HCT116 (cell line): ENCODE data around the gene PDSS2. TPM values are rescaled to one million over a fixed set of nuclear protein-coding genes. Genes with fewer than 3 reads are reported as not detected.

ENCODE experiments used
- ATAC-seq: fragments of 200-7000 bp; cut with Tn5 transposase; 2 replicates; pipeline ENCODE4 v1.9.1; 2020; ENCODE audit warnings: mild to moderate bottlenecking, moderate library complexity
- BruUV-seq: library from RNA; stranded (reverse); fragments of 400-500 nt; replicated peaks from 2 replicates; lab custom pipeline; 2021; lab: Mats Ljungman, UMichigan
- CTCF ChIA-PET: fragments of 300-600 bp; sonication (Branson Sonifier 250); formaldehyde crosslinking; loops from one replicate; lab custom pipeline; 2021; ENCODE audit warnings: antibody characterized with exemption; lab: Charles Lee
- POLR2A ChIA-PET: fragments of 300-600, 350-600 bp; sonication (Branson Sonifier 250); formaldehyde crosslinking; loops from one replicate; lab custom pipeline; 2021; ENCODE audit warnings: antibody characterized with exemption; lab: Charles Lee
- RAD21 ChIA-PET, 2 experiments: fragments of 300-600 bp; sonication (Branson Sonifier 250); formaldehyde crosslinking; loops; one replicate each; lab custom pipeline; 2023; ENCODE audit warnings: low total read pairs in 2 of 2; ENCODE audit not compliant: uncharacterized antibody in 2 of 2, unreplicated experiment in 2 of 2, low non-redundant PET in 1 of 2; lab: Charles Lee
- DNase-seq: peaks from one replicate; pipeline ENCODE4 v3.0.0-alpha.2; 2010; ENCODE audit warnings: low read depth, low spot score
- H2AFZ ChIP-seq: fragments of 200-600 bp; shearing (Covaris generic), sonication (generic); 2 replicates; pipeline ENCODE4 v1.6.1; 2017; ENCODE audit warnings: low read depth, mixed run types, mixed read lengths, antibody characterized with exemption, low read length; ENCODE audit not compliant: poor library complexity, severe bottlenecking
- H3K27ac ChIP-seq: 2 replicates; pipeline ENCODE4 v1.5.1; 2012; ENCODE audit warnings: low read depth, low read length
- H3K27me3 ChIP-seq: fragments of 200-600 bp; sonication (generic); 2 replicates; pipeline ENCODE4 v1.6.1; 2016; ENCODE audit warnings: mixed run types, low read length, mixed read lengths; ENCODE audit not compliant: insufficient read depth
- H3K36me3 ChIP-seq, 2 experiments: fragments of 200-500 bp in 1 of 2; fragments of 200-600 bp in 1 of 2; sonication (Bioruptor generic) in 1 of 2; sonication (generic) in 1 of 2; 2 replicates each; pipeline versions ENCODE4 v1.5.1 to v1.6.1; 2014 to 2016; ENCODE audit warnings: low read length in 2 of 2, inconsistent platforms in 1 of 2, mixed read lengths in 1 of 2, mixed run types in 1 of 2; ENCODE audit not compliant: insufficient read depth in 2 of 2, control insufficient read depth in 1 of 2
- H3K4me1 ChIP-seq, 2 experiments: fragments of 200-600 bp in 1 of 2; sonication (generic) in 1 of 2; 2 replicates each; pipeline versions ENCODE4 v1.5.1 to v1.6.1; 2012 to 2017; ENCODE audit warnings: low read length in 2 of 2, inconsistent platforms in 1 of 2, mild to moderate bottlenecking in 1 of 2, mixed read lengths in 1 of 2, mixed run types in 1 of 2, moderate library complexity in 1 of 2; ENCODE audit not compliant: insufficient read depth in 2 of 2, control insufficient read depth in 1 of 2
- H3K4me2 ChIP-seq: fragments of 200-600 bp; sonication (generic); 2 replicates; pipeline ENCODE4 v1.6.1; 2017; ENCODE audit warnings: mixed run types, low read length, mixed read lengths
- H3K4me3 ChIP-seq, 2 experiments: fragments of 200-600 bp in 1 of 2; sonication (generic) in 1 of 2; replicated peaks in 1 of 2; 2 replicates each; pipeline ENCODE4 v1.5.1; 2011 to 2016; ENCODE audit warnings: low read length in 2 of 2, control low read depth in 1 of 2, low read depth in 1 of 2, mild to moderate bottlenecking in 1 of 2, mixed read lengths in 1 of 2, mixed run types in 1 of 2
- H3K79me2 ChIP-seq: fragments of 200-600 bp; sonication (generic); 2 replicates; pipeline ENCODE4 v1.6.1; 2017; ENCODE audit warnings: mild to moderate bottlenecking, mixed run types, low read length, moderate library complexity, mixed read lengths; ENCODE audit not compliant: insufficient read depth
- H3K9ac ChIP-seq: fragments of 200-600 bp; sonication (generic); 2 replicates; pipeline ENCODE4 v1.6.1; 2016; ENCODE audit warnings: low read length, mixed read lengths
- H3K9me2 ChIP-seq: fragments of 200-600 bp; sonication (generic), shearing (Covaris generic); 2 replicates; pipeline ENCODE4 v1.6.1; 2017; ENCODE audit warnings: mixed run types, mild to moderate bottlenecking, moderate library complexity; ENCODE audit not compliant: insufficient read depth
- H3K9me3 ChIP-seq, 2 experiments: fragments of 200-500 bp in 1 of 2; fragments of 200-600 bp in 1 of 2; sonication (Bioruptor generic) in 1 of 2; sonication (generic) in 1 of 2; 2 replicates each; pipeline ENCODE4 v1.6.1; 2014 to 2017; ENCODE audit warnings: low read length in 2 of 2, mixed read lengths in 2 of 2, inconsistent platforms in 1 of 2, low read depth in 1 of 2, mild to moderate bottlenecking in 1 of 2, mixed run types in 1 of 2, moderate library complexity in 1 of 2; ENCODE audit not compliant: control insufficient read depth in 1 of 2, insufficient read depth in 1 of 2
- H4K20me1 ChIP-seq: fragments of 200-600 bp; sonication (generic), shearing (Covaris generic); 2 replicates; pipeline ENCODE4 v1.6.1; 2017; ENCODE audit warnings: mixed run types, mild to moderate bottlenecking, moderate library complexity; ENCODE audit not compliant: insufficient read depth
- ATF3 ChIP-seq: IDR thresholded peaks from 2 replicates; pipeline ENCODE4 v1.6.1; 2012
- CEBPB ChIP-seq: IDR thresholded peaks from 2 replicates; pipeline ENCODE4 v1.6.1; 2012; ENCODE audit warnings: low read depth
- EGR1 ChIP-seq: IDR thresholded peaks from 2 replicates; pipeline ENCODE4 v1.6.1; 2012; ENCODE audit warnings: low read depth
- EZH2 ChIP-seq: fragments of 200-600 bp; sonication (generic); IDR thresholded peaks from 2 replicates; pipeline ENCODE4 v1.6.1; 2017; ENCODE audit warnings: antibody characterized with exemption, mixed run types
- FOSL1 ChIP-seq: IDR thresholded peaks from 2 replicates; pipeline ENCODE4 v1.6.1; 2012; ENCODE audit warnings: low read depth
- MAX ChIP-seq: IDR thresholded peaks from 2 replicates; pipeline ENCODE4 v1.6.1; 2012
- RAD21 ChIP-seq: IDR thresholded peaks from 2 replicates; pipeline ENCODE4 v1.6.1; 2012; ENCODE audit warnings: low read depth, mild to moderate bottlenecking
- REST ChIP-seq: IDR thresholded peaks from 2 replicates; pipeline ENCODE4 v1.6.1; 2012; ENCODE audit warnings: low read depth
- TCF7L2 ChIP-seq: IDR thresholded peaks from 2 replicates; pipeline ENCODE4 v1.7.0; 2011; ENCODE audit warnings: borderline replicate concordance, inconsistent platforms; ENCODE audit not compliant: insufficient read depth, insufficient read length; ENCODE audit errors: extremely low read depth
- YY1 ChIP-seq: IDR thresholded peaks from 2 replicates; pipeline ENCODE4 v1.6.1; 2011; ENCODE audit warnings: low read length, low read depth, moderate library complexity, mild to moderate bottlenecking; ENCODE audit not compliant: insufficient replicate concordance; ENCODE audit errors: extremely low read depth
- ZFX ChIP-seq: fragments of 450-650 bp; IDR thresholded peaks from 2 replicates; pipeline ENCODE4 v1.6.1; 2017
- intact Hi-C: fragments of 100-400 bp; cut with micrococcal nuclease; formaldehyde crosslinking; loops from 2 replicates; pipeline ENCODE4 v1.10.0; 2022
- total RNA-seq: library from RNA; stranded (reverse); gene quantifications from one replicate; pipeline ENCODE4 v1.2.1, GENCODE V29; 2021; ENCODE audit not compliant: unreplicated experiment

PDSS2 gene
- total RNA-seq, 1 experiment from 2014 or later, result 12.2 TPM

GRCh38 chr6:107230448-107230847, 228.9 kb downstream of the PDSS2 start:
- Histone ChIP-seq H3K27me3 (no peaks in the 10 kb centered on the region), H3K79me2 (no peaks in the 10 kb centered on the region), H3K9me2 (no peaks in the 10 kb centered on the region), H3K9me3 (no peaks in the 10 kb centered on the region), H4K20me1 (no peaks in the 10 kb centered on the region), H3K27ac (no peak overlapping the region), H3K4me2 (no peak overlapping the region), H2AFZ (no peak overlapping the region), H3K36me3 (no peaks in the 10 kb centered on the region; a peak in 1 of 4 replicates), H3K4me1 (no peaks in the 10 kb centered on the region), H3K4me3 (no peak overlapping the region), H3K9ac (no peak overlapping the region)
- TF ChIP-seq REST, result no peak
- no peak for TF ChIP-seq EZH2
- TF ChIP-seq TCF7L2, result no peak
- TF ChIP-seq ZFX, result no peak
- no peak for TF ChIP-seq ATF3
- no peak for TF ChIP-seq EGR1
- TF ChIP-seq RAD21, result no peak
- no peak for TF ChIP-seq CEBPB
- TF ChIP-seq FOSL1, result no peak
- TF ChIP-seq YY1, result no peak
- TF ChIP-seq MAX, result no peak
- POLR2A ChIA-PET, result no interaction called here
- RAD21 ChIA-PET, result no interaction called here
- intact Hi-C loops, result no loop called here
- DNase-seq (no peak), ATAC-seq (no peak)
- no TSS peak for BruUV-seq
- CTCF ChIA-PET, result no interaction called here
